Measurements from ENCODE around the gene TFAM. TPM values are rescaled to one million over a fixed set of nuclear protein-coding genes. Genes with fewer than 3 reads are reported as not detected.

Gene TFAM
- total and polyA plus RNA-seq, 2 donors = 15.8 to 30.8 TPM

Other genes starting within 250 kb of the TFAM start
- gene IPMK, start 117.5 kb upstream of the TFAM start, total RNA-seq = 14.8 TPM
- gene IPMK, start 117.5 kb upstream of the TFAM start, polyA plus RNA-seq = 3.0 TPM
- gene CISD1, start 116.2 kb upstream of the TFAM start, total RNA-seq = 22.9 TPM
- gene CISD1, start 116.2 kb upstream of the TFAM start, polyA plus RNA-seq = 44.3 TPM
- gene UBE2D1, start 50.4 kb upstream of the TFAM start, total RNA-seq = 34.5 TPM
- gene UBE2D1, start 50.4 kb upstream of the TFAM start, polyA plus RNA-seq = 13.3 TPM
- 45.3 TPM for gene BICC1, start 127.5 kb downstream of the TFAM start, total RNA-seq
- gene BICC1, start 127.5 kb downstream of the TFAM start, polyA plus RNA-seq = 5.7 TPM

Measured in urinary bladder (tissue), 2 donors.